Ascending aorta (tissue), 2 donors: Measurements from ENCODE around the gene GREB1. TPM values are rescaled to one million over a fixed set of nuclear protein-coding genes. Genes with fewer than 3 reads are reported as not detected.

Experiments used
- DNase-seq, 2 donors: peaks; one replicate each; pipeline ENCODE4 v3.0.0-alpha.2; 2019; ENCODE audit warnings: low spot score in 2 of 2
- H3K27ac ChIP-seq, 2 donors: fragments of 200-600 bp; sonication (generic); one replicate each; pipeline ENCODE4 v1.5.1; 2016 to 2017; ENCODE audit warnings: mild to moderate bottlenecking in 1 of 2
- H3K27me3 ChIP-seq: fragments of 200-600 bp; sonication (generic); one replicate; pipeline ENCODE4 v1.5.1; 2017
- H3K36me3 ChIP-seq, 2 donors: fragments of 200-600 bp; sonication (generic); one replicate each; pipeline ENCODE4 v1.5.1; 2016
- H3K4me1 ChIP-seq, 2 donors: fragments of 200-600 bp; sonication (generic); one replicate each; pipeline ENCODE4 v1.5.1; 2016 to 2017; ENCODE audit warnings: mild to moderate bottlenecking in 1 of 2
- H3K4me3 ChIP-seq, 2 donors: fragments of 200-600 bp; sonication (generic); one replicate each; pipeline ENCODE4 v1.5.1; 2016 to 2017; ENCODE audit warnings: mild to moderate bottlenecking in 1 of 2
- H3K9me3 ChIP-seq, 2 donors: fragments of 200-600 bp; sonication (generic); one replicate each; pipeline ENCODE4 v1.5.1; 2016
- intact Hi-C: fragments of 100-400 bp; cut with DNase I; formaldehyde crosslinking; loops from one replicate; pipeline ENCODE4 v1.15.1; 2023
- total RNA-seq: library from RNA; depleted of rRNA; stranded (reverse); fragments of >200 nt; gene quantifications from one replicate; pipeline ENCODE4 v1.1.0, GENCODE V29; 2016
- TF ChIP-seq, protein P1 (sequence below), 3 experiments: fragments of 200-600 bp in 2 of 3; fragments of 450-650 bp in 1 of 3; sonication (generic) in 2 of 3; IDR thresholded peaks; one replicate each; pipeline ENCODE4 v1.5.1; 2016 to 2019; ENCODE audit warnings: antibody characterized with exemption in 3 of 3, mild to moderate bottlenecking in 1 of 3, moderate library complexity in 1 of 3

The GREB1 gene
- total RNA-seq, 1 donor from 2014 or later, result 5.9 TPM

DNA sequence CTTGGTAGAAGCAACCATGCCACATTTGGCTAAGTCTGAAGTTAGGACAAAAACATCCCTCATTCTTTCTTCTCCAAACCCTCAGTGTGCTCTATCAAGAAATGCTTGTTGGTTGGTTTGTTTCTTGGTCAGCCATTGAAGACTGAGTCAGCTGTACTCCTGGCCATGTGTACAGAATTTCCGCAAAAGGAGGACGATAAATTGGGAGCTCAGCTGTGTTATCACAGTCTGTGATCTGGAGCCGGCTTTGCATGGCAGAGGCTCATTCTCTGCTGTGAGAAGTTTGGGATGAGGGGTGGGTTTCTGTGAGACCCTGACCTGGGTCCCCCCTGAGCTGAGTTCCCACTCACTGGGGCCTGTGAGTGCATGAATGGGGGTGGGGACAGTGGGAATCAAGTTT, 41.6 kb upstream of the GREB1 start:
- intact Hi-C loops, result no loop called here
- Histone ChIP-seq H3K36me3 (no peaks in the 10 kb centered on the region), H3K4me3 (no peak overlapping the region), H3K9me3 (no peaks in the 10 kb centered on the region), H3K27me3 (no peaks in the 10 kb centered on the region), H3K27ac (no peak overlapping the region), H3K4me1 (no peaks in the 10 kb centered on the region)
- TF ChIP-seq, protein P1, sequence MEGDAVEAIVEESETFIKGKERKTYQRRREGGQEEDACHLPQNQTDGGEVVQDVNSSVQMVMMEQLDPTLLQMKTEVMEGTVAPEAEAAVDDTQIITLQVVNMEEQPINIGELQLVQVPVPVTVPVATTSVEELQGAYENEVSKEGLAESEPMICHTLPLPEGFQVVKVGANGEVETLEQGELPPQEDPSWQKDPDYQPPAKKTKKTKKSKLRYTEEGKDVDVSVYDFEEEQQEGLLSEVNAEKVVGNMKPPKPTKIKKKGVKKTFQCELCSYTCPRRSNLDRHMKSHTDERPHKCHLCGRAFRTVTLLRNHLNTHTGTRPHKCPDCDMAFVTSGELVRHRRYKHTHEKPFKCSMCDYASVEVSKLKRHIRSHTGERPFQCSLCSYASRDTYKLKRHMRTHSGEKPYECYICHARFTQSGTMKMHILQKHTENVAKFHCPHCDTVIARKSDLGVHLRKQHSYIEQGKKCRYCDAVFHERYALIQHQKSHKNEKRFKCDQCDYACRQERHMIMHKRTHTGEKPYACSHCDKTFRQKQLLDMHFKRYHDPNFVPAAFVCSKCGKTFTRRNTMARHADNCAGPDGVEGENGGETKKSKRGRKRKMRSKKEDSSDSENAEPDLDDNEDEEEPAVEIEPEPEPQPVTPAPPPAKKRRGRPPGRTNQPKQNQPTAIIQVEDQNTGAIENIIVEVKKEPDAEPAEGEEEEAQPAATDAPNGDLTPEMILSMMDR (IDR thresholded peaks at IDR 0.05), result no peak
- no peak for DNase-seq

DNA sequence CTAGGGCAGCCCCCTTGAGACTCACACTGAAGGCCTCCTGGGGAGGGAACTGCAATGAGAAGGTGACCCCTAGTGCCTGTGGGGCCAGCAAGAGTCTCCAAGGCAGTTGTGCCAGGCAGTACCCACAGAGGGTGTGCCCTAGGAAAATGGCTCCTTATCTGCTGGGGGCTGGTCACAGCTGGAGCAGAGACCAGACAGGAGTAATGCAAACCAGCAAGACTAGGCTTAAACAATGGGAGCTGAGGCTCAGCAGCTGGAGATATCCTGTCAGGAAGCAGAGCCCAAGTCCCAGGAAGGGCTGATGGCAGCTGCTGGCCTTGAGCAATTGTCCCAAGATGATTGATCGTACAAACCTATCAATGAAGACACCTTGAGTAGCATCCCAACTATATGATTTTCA, 41.1 kb upstream of the GREB1 start:
- Histone ChIP-seq H3K4me3 (no peak overlapping the region), H3K9me3 (no peaks in the 10 kb centered on the region), H3K36me3 (no peaks in the 10 kb centered on the region), H3K27me3 (no peaks in the 10 kb centered on the region), H3K27ac (no peak overlapping the region), H3K4me1 (no peaks in the 10 kb centered on the region)
- TF ChIP-seq, protein P1 (IDR thresholded peaks at IDR 0.05), result no peak
- intact Hi-C loops, result no loop called here
- DNase-seq, result no peak

DNA sequence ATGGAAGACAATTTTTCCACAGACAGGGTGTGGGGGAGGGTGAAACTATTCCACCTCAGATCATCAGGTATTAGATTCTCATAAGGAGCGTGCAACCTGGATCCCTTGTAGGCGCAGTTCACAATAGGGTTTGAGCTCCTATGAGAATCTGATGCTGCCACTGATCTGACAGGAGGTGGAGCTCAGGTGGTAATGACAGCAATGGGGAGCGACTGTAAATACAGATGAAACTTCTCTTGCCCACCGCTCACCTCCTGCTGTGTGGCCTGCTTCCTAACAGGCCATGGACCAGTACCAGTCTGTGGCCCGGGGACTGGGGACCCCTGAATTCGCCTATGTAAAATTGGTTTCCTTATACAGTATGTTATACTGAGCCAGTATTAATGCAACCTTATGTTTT, 40.6 kb upstream of the GREB1 start:
- Histone ChIP-seq H3K4me3 (no peak overlapping the region), H3K27ac (no peak overlapping the region), H3K36me3 (no peaks in the 10 kb centered on the region), H3K4me1 (no peaks in the 10 kb centered on the region), H3K9me3 (no peaks in the 10 kb centered on the region), H3K27me3 (no peaks in the 10 kb centered on the region)
- intact Hi-C loops, result no loop called here
- no peak for DNase-seq
- TF ChIP-seq, protein P1 (IDR thresholded peaks at IDR 0.05), result no peak

DNA sequence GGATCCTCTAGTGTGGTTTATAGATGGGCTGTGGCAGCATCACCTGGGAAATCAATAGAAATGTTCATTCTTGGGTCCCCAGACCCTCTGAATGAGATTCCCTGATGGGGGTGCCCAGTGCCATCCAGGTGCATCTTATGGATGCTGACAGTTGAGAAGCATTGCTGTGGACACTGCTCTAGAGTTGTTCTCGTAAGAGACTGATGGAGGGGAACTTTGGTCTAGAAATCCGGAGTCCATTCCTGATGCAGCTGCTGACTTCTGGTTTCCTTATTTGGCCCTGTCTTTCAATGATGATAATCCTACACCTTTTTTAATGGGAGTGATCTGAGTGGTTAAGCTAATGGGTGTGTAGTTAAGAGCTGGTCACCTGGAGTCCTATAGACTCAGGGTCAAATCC, 39.5 kb upstream of the GREB1 start:
- H3K27me3 ChIP-seq, result no peaks in the 10 kb centered on the region
- TF ChIP-seq, protein P1 (IDR thresholded peaks at IDR 0.05), result no peak
- H3K4me1 ChIP-seq, result no peaks in the 10 kb centered on the region
- no peaks in the 10 kb centered on the region for H3K9me3 ChIP-seq
- intact Hi-C loops, result no loop called here
- H3K36me3 ChIP-seq, result no peaks in the 10 kb centered on the region
- no peak overlapping the region for H3K27ac ChIP-seq
- H3K4me3 ChIP-seq, result no peak overlapping the region
- DNase-seq, result no peak

DNA sequence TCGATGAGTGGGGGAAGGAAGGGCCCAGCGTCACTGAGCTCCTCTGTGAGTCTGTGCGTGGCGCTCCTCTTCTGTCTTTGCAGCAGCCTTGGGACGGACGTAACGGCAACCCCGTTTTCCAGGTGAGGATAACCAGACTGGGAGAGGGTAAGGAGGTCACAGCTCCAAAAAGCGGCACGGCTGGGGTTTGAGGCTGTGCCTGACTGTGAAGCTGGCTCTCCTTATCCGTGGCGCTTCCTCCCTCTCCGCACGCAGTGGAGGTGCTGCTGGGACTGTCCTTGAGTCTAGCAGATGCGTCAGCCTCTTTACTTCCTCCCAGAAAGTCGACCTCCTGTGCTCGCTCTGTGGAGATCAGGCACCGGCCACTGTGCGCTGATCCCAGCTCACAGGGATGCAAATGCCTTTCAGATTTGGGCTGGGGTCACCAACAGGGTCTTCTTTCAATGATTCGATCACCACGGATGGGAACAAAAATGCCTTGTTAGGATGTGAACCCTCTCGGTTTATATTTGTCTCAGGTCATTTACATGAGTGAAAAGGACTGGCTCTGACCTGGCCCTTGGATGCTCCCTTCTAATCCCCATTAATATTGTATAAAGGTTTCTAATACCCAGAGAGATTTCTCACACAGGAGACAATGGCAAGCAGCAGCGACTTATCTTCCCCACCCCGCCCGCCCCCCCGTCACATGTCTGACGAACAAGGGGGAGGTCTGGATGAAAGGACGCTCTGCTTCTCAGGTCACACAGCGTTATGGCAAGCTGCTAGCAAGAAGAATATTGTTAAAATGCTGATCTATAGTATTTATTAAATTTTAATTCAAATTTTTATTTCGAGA, 37.8 kb upstream of the GREB1 start:
- no peaks in the 10 kb centered on the region for H3K9me3 ChIP-seq
- intact Hi-C loops, result no loop called here
- H3K27ac ChIP-seq, result no peak overlapping the region
- no peak for DNase-seq
- TF ChIP-seq, protein P1 (IDR thresholded peaks at IDR 0.05), result no peak
- H3K4me3 ChIP-seq, result no peak overlapping the region
- H3K4me1 ChIP-seq, result no peaks in the 10 kb centered on the region
- H3K36me3 ChIP-seq, result no peaks in the 10 kb centered on the region
- H3K27me3 ChIP-seq, result no peaks in the 10 kb centered on the region
